Activated CD8-positive, alpha-beta memory T cell treated with anti-CD3 and anti-CD28 coated beads, Interleukin-2, amount 50 U/mL, for 1 hour (primary cell): ENCODE data around the gene METTL18.
"Not testable (repeated sequence)": the region's sequence is repeated elsewhere in the genome, so short reads cannot be mapped to it uniquely, and the experiment has no call there.

Experiments used
- DNase-seq: peaks from one replicate; pipeline ENCODE4 v3.0.0-alpha.2; 2020; ENCODE audit errors: extremely low read depth

The METTL18 gene

DNA sequence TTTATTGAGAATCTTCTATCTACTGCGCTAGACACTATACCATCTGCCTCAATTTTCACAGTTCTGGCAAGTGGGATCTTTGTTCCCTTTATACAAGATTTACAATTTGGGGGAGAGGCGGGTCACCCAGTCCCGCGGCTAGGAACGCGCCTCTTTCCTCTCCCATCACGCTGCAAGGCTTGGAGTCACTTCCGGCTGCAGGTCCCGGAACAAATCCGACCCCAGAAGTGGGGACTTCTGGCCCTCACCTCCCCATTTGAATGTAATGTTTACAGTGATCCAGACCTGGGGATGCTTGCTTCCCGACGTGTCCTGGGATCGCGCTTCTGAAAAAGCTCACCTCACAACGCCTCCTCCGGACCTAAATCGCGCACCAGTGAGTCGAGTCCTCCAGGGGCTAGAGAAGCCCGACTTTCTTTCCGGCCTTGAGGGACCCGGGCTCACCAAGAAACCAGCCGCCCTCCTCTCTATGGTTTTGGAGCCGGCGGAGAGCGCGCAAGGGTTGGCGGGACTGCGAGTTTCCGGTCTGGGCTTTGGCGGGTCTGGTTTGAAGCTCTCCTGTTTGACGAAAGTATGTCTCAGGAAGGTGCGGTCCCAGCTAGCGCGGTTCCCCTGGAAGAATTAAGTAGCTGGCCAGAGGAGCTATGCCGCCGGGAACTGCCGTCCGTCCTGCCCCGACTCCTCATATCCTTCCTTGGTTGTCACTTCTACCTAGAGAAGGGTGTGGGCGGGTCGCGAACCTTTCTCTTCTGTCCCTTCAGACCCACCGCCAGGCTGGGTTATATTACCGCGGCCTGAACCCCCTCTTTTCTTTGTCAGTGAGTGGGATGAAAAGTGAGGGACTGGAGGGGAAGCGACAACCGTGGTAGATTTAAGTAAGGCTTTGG, at the start of gene METTL18:
Gene METTL18 (minus strand): TSS at position 378 of the 887 bp plus-strand sequence. CDS start 1,212 bp downstream, outside the sequence.
- peak; percentile 72 for DNase-seq

DNA sequence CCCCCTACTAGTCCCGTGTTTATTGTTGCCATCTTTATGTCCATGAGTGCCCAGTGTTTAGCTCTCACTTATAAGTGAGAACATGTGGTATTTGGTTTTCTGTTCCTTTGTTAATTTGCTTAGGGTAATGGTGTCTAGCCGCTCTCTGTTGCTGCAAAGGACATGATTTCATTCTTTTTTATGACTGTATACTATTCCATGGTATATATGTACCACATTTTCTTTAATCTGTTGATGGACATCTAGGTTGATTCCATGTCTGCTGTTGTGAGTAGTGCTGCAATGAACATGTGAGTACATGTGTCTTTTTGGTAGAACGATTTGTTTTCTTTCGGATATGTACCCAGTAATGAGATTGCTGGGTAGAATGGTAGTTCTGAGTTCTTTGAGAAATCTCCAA, 44.2 kb upstream of the METTL18 start:
- DNase-seq = no peak

GRCh38 chr1:169836198-169836597, 41.5 kb upstream of the METTL18 start:
- DNase-seq = no peak

GRCh38 chr1:169835647-169836046, 40.9 kb upstream of the METTL18 start:
- DNase-seq = no peak

DNA sequence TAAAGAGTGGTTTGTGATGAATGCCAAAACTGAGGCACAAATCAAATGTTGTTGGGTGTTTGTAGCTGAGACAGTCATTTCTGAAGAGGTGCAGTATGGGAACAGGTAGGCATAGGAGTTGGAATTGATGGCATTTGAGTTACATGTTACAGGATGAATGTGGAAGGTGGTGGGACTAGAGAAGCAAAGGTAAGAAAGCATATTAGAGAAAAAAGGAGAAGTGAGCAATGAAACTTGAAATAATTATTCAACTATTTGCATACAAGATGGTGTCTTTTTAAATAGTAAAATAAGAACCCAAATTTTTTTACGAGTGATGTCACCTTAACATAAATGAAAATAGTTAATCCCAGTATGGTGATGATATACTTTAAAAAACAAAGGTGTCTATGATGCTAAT, 40.2 kb upstream of the METTL18 start:
- DNase-seq = no peak

DNA sequence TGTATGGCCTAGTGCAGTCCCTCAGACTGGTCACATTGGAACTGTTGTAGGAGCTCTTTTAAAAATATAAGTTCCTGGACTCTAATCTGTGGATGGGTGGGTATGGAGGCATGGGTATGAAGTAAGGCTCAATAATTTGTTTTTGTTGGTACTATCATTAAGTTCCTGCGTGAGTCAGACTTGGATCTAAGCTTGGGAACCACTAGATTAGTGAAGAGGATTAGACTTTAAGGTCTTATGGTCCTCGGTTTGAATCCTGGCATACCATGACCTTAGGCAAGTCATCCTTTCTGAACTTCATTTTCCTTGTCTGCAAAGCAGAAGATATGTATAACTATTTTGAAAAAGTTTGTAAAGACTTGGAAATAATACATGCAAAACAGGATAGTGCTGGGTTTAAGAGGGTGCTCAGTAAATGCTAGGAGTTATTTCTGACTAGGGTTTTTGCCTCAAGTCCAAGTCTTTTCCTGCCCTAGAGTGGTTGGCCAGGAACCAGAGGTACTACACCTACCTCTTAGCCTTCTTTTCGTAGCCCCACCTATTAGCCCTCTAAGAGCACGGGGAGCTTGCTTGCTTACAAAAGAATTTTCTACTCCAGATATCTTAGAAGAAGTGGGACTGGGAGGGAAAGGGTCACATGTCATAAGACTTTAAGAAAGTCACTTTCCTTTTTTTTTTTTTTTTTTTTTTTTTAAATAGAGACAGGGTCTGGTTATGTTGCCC, 38.6 kb upstream of the METTL18 start:
- no peak for DNase-seq

DNA sequence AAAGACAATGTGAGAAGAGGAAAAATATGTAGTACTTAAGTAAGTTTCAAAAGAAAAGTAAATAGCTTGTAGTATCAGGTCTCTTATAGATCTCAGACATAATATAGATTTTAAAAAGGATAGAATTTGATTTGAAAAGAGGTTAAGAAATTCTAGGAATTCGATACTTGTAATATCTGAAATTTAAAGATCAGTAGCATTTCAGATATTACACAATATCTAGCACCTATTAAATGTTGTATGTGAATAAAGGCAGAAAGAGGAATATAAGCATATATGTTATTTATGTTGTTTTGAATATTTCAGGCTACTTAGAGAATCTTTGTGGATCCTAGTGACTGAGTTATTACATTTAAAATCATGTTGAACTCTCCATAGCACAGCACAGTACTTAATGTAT, 35.0 kb upstream of the METTL18 start:
- no peak for DNase-seq

GRCh38 chr1:169824153-169824552, 29.4 kb upstream of the METTL18 start:
- DNase-seq = no peak

- no peak for DNase-seq
These were observed 26.8 kb upstream of the METTL18 start for GRCh38 chr1:169821500-169821899.

DNA sequence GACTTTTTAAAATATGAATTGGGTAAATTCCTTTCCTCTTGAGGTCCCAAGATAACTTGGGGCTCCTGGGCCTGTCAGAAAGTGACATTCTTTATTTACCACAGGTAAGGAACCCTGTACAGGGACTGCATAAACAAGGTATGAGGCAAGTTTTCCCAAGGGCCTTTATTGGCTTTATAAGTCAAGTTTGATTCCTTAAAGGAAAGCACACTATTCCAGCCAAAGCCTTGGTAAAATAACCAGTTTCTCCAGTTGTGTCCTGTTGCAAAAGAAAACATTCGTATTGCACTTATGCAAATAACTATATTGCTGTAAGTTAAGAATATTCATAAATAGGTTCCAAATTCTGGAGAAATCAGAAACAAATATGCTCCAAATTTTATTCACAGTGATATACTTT, 21.9 kb upstream of the METTL18 start:
- DNase-seq = no peak

DNA sequence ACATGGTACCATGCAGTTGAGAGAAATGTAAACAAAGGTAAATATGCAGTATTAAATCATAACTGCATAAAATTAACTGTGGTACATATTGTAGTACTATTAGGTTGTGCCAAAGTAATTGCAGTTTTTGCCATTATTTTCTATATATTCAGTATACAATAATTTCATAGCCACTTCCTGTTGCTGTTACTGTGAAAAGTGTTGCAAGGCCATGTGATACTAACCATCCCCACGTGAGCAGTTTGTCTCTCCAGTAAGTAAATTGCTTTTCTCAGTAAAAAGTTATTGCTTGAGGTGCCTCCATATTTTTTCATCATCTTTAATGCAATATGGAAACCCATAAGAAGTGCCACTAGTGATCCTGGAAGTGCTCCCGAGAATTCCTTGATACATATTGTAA, 19.6 kb upstream of the METTL18 start:
- no peak for DNase-seq

DNA sequence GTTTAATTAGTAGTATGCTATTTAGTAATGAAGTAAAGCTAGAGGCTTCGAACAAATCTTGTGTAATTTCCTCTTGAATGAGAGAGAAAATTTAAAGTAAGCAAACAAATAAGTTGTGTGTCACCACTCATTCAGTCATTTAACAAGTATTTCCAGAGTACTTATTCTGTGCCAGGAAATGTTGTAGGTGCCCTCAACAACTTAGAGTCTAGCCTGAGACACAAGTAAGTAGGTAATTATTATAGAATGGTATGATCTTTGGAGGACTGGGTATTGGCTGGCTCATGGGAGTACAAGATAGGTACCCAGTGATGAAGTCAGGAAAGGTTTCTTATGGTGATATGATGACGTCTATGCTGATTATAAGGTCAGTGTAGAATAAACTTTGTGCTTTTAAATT, 17.4 kb upstream of the METTL18 start:
- DNase-seq = no peak

GRCh38 chr1:169811418-169812035, 16.8 kb upstream of the METTL18 start:
- not testable (repeated sequence) for DNase-seq

GRCh38 chr1:169809370-169810095, 14.8 kb upstream of the METTL18 start:
- no peak for DNase-seq

DNA sequence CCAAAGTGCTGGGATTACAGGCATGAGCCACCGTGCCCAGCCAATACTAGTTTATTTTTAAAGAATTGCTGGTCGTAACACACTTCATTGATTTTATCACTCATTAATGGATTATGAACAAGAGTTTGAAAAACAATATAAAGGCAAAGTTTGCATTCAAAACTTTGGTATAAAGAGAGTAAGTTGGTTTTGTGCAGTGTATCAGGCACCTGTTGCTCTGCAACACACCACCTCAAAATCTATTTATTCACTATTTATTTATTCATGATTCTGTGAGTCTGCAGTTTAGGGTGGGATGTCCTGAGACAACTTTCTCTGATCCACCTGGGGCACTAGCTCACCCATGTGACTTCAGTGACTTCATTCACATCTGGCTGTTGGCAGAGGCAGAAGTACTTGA, 10.2 kb upstream of the METTL18 start:
- DNase-seq = no peak

- no peak for DNase-seq
These were observed 8.2 kb upstream of the METTL18 start for GRCh38 chr1:169802888-169803287.

GRCh38 chr1:169797281-169797680, 2.6 kb upstream of the METTL18 start:
- DNase-seq = no peak

DNA sequence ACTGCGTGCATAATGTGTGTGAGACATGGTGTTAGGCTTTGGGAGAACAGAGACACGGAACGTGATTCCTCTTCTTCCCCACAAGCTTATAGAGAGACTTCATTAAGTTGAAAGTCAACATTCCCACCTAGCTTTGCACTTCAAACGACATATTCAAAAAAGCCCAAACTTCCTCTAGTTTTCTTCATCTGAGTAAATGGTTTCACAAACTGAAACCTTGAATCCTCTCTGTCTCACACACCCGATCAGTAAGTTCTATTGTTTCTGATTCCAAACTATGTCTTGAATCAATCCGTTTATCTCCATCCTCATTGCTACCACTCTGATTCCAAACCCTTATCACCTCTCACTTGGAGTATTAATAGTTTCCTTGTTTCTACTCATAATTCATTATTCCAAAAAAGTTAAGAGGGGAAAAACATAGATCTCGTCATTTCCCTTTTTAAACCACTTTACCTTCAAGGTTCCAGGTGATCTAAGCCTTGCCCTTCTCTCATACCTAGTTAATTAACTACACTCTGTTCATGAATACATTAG, 1.6 kb upstream of the METTL18 start:
- no peak for DNase-seq

DNA sequence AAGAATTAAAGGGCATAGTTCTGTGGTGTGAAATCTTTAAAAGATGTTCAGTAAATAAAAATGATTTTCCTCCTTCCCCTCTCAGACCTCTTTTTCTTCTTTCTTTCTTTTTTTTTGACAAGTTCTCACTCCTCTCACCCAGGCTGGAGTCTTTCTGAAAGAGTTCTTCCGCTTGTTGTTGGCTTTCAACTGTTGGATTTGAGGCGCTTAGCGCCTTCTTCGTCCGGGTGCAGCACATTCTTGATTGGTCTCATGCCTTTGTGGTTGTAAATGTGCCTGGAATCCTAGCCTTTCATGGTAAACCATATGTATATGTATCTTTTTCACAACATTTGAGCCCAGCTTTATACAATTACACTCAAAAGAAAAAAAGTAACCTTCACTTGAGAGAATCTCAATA, 980 bp upstream of the METTL18 start:
- DNase-seq = no peak

DNA sequence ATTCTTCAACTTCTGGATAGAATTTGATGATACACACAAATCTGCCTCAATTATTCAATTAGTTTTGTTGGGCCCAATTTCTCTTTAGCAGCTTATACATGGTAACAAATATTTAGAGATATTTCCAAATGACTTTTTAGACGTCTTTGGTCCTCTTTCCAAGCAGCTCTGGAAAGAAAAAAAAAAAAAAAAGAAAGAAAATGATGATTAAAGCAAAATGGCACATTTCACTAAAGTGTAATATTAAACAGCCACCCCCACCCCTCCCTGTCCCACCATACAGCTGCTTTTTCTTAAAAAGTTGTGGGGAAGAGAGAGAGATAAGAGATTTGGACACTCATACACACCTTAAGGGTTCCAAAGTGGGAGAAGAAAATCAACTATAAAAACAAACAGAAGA, 977 bp downstream of the METTL18 start:
- no peak for DNase-seq

- no peak for DNase-seq
These were observed 6.3 kb downstream of the METTL18 start for GRCh38 chr1:169788402-169788801.

- no peak for DNase-seq
These were observed 7.7 kb downstream of the METTL18 start for GRCh38 chr1:169786974-169787373.
